Stromal cell of bone marrow (primary cell): Measurements from ENCODE around the gene PPT1.
"Not testable (repeated sequence)": the region's sequence is repeated elsewhere in the genome, so short reads cannot be mapped to it uniquely, and the experiment has no call there.

Experiments
- DNase-seq: peaks from one replicate; pipeline ENCODE4 v3.0.0-alpha.2; 2012; ENCODE audit warnings: low read depth

PPT1 gene

DNA sequence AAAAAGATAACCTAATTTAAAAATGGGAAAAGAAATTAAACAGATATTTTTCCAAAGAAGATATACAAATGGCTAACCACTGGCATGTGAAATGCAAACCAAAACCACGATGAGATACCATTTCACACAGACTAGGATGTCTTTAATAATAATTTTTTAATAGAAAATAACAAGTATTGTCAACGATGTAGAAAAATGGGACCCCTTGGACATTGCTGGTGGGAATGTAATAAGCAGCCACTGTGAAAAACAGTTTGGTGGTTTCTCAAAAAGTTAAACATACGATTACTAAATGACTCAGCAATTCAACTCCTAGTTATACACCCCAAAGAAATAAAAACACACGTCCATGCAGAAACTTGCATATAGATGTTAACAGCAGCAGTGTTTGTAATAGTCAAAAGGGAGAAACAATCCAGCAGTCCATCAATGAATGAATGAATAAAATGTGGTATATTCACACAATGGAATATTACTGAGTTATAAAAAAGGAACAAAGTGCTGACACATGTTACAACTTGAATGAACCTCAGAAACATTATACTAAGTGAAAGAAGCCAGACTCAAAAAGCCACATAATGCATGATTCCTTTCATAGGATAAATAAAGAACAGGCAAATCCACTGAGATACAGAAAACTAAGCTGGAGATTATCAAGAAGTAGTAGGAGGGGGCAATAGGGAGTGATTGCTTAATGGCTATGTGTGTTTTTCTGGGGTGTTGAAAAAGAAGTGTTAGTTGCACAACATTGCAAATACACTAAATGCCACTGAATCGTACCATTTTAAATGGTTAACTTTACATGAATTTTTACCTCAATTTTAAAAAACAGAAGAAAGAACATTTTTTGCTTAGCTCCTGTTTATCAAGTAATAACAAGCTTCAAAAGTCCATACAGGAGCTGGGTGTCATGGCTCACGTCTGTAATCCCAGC, 4.1 kb downstream of the PPT1 start:
- DNase-seq: no peak

DNA sequence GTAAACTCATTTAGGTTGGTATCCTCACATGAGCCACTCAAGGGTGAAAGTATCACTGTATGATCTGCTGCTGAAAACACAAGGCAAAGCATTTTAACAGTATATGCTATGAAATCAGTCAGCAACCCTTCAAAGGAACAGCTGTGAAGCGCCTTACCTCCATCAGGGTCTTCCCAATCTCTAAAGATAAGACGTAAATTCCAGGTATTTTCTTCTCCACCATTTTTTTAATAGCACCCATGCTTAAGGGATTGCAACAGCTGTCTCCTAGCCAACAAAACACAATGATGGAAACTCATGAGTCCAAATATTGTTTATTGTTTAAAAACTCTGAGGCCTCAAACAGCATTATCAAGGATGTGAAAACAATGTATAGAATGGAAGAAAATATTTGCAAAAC, 4.8 kb downstream of the PPT1 start:
- DNase-seq: no peak

DNA sequence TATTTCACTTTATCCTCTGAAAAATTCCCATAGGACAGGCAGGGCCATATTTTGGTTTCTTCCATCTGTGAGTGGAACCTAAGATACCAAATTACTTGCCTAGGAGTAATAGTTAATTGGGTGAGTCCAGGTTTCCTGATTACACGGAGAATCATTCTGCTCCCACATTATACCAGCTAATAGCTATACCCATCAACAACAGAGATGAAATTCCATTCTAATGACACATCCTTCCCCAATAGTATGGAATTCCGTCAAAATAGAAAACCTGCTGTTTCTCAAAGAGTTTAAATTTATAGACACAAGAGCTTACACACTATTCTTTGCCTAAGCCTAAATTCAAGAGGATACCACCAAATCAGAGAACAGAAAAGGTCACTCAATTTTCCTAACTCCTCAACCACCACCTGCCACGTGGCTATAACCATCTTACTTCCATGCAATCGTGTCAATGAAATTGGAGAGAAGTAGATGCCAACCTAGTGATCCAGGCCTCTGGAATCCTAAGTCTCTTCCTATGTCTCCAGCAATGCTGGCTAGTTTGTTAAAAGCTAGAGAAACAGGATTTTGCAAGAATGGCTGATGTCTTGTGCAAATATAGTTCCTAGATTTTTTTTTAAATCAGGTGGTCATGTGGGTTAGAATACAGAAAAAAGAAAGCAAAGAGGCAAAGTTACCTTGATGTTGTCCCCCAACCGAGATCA, 6.2 kb downstream of the PPT1 start:
- DNase-seq: no peak

DNA sequence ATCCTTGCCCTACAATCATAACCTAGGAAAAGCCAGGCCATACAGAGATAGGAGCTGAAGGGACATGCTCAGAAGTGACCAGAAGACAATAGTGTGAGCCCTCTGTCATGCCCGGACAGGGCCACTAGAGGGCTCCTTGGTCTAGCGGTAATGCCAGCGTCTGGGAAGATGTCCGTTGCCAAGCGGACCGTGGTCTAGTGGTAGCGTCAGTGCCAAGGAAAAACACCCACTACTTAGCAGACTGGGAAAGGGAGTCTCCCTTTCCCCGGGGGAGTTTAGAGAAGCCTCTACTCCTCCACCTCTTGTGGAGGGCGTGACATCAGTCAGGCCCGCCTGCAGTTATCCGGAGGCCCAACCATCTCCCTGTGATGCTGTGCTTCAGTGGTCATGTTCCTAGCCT, 12.3 kb downstream of the PPT1 start:
- not testable (repeated sequence) for DNase-seq

DNA sequence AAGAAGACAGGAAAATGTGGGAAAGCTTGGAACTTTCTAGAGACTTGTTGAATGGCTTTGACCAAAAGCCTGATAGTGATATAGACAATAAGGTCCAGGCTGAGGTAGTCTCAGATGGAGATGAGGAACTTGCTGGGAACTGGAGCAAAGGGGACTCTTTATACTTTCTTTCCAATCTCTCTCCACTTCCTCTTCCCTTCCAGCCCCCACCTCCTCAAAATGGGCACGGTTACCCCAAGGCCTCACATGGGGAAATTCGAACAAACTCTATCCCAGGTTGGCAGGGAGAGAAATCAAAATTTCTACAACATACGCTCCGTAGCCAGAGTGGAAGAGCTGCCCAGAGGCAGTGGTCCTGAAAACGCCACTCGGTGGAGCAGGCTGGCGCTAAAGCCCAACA, 15.2 kb downstream of the PPT1 start:
- DNase-seq: no peak

DNA sequence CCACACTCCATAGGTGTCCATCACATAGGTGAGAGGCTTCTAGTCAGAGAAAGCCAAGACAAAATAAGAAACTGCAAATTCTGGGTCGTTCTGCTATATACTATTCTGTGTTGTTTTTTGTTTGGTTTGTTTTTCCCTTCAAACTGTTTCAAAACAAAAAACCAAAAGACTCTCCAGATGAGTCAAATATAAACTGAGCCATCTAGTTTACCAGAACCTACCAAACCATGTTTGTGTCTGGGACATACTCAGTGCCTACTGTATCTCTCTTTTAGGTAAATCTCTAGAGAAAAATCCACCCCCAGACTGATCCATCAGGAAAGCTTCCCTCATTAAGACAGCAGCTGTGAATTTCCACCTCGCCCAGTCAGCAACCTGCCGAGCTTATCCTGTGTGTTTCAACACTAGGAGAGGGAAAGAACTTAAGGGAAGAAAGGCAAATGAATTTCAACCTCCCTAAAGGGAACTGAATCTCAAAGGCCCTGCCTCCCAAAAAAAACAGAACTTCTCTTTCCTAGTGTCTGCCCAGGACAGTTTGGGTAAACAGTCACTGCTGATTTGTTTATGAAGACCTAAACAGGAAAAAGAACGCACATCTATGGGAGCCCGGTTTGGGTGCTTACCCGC, 17.2 kb downstream of the PPT1 start:
- no peak for DNase-seq

DNA sequence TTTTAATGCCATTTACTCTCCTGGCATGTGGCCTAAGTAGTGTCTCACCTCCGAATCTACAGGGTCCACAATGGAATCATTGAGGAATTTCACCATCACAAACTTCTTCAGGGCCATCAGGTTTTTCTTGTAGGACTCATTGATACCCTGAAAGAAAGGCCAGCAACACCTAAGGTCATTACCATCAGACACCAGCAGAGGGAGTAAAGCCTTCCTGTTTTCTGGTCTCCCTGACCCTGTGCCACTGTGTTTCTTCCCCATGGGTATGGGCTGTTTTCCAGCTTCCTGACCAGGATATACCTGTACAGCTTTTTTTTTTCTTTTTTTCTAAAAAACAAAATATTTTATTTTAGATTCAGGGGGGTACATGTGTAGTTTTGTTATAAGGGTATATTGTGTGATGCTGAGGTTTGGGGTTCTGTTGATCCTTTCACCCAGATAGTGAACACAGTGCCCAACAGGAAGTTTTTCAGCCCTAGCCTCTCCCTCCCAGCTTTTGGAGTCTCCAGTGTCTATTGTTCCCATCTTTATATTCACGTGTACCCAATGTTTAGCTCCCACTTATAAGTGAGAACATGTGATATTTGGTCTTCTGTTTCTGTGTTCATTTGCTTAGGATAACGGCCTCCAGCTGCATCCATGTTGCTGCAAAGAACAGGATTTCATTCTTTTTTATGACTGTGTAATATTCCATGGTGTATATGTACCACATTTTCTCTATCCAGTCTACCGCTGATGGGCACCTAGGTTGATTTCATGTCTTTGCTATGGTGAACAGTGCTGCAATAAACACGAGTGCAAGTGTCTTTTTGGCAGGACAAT, 18.3 kb downstream of the PPT1 start:
- peak; percentile 25 for DNase-seq

DNA sequence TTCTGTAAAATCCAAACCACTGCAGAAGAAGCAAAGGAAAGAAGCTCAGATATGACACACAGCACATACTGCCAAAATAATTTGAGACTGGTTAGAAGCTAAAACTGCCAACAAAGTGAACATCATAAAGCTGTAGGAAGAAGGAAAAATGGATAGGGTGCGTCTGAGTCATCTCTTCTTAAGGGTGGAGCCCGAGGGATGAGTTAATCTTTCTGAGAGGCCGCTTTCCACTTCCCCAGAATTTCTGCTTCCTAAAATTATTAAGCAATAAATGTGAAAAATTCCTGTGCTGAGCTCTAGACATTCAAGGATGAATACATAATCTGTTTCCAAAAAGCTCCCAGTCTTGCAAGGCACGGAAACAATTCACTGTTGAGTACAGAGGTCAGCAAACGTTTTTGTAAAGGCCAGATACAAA, 20.1 kb downstream of the PPT1 start:
- peak; percentile 90 for DNase-seq

DNA sequence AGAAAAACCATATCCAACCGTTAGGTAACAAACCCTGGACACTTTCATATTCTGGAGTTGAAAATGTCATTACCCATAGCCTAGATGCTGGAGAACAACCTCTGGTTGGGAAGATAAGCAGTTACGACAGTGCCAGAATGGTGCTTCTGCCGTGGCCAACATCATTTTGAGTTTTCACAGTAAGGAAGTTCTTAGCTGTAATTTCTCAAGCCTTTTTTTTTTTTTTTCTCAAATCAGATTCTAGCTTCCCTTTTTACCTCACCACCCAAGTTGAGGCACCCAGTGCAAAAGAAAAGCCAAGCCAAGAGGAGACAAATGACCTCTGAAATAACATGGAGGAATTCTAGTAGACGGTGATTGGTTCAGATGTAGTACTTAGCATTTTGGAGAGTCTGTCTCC, 21.8 kb downstream of the PPT1 start:
- no peak for DNase-seq

DNA sequence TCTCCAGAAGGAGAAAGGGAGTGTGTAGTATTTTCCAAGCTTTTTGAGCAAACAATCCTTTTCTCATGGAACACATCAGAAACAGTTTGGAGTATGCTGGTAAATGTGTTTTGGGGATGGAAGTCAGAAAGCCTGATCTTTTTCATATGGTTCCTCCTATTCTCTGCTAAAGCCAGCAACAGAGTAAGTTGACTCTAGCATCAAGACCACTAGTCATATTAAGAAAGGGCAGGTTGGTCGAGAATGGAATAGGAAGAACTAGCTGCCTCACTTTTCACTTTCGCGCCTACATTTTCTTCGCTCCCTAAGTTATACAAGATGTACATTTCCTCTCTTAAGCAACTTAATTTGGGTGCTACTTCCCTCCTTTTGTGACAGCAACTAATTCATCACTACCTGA, 24.0 kb downstream of the PPT1 start:
- no peak for DNase-seq

DNA sequence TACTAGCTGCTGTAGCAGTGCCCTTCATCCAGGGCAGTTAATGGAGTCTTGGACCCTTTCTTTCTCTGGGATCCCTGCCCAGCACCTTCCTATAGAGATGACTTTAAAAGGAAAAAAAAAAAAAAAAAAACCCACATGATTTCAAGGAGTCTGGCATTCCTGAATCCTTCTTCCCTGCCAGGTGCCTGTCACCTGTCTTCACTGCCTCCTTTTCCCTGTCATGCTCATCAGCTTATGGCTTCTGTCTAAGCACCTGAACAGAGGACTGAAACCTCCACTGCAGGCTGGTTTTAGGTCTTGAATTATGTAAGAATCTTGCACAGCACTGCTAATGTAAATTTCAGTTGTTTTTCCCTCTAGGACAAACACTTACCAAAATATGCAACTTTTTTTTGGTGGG, 24.9 kb downstream of the PPT1 start:
- DNase-seq: no peak

DNA sequence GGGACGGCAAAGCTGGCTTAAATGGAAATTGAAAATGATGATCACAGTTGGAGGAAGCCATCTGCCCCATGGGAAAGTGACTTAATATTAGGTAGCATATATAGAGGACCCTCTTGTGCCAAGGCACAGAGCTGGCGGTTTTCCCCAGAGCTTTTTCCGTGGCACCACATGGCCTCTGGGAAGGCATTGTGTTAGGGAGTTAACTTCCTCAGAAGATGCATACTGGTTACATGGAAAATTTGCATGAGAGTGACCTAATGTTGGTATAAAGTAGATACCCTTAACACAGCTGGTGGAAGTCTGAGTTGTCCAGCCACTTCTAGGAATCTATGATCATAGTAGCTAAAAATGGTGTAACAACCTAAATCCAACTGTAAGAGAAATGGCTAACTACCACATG, 29.2 kb downstream of the PPT1 start:
- DNase-seq: no peak

DNA sequence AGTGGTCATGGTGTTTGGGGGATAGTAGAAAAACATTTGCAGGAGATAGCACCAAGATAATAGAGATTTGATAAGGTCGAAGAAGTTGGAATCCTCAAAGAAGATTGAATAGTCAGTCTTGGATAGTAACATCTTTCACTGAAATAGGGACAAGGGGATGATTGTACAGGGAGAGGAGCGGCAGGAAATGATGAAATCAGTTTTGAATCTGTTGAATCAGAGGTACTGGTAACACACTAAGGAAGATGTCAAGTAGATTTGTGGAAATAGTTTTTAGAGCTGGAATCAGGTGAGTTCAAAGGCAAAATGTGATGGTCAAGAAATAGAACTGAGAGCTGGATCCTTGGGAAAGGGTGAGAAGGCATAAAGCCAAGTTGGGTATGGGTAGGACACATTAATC, 30.0 kb downstream of the PPT1 start:
- DNase-seq: no peak

DNA sequence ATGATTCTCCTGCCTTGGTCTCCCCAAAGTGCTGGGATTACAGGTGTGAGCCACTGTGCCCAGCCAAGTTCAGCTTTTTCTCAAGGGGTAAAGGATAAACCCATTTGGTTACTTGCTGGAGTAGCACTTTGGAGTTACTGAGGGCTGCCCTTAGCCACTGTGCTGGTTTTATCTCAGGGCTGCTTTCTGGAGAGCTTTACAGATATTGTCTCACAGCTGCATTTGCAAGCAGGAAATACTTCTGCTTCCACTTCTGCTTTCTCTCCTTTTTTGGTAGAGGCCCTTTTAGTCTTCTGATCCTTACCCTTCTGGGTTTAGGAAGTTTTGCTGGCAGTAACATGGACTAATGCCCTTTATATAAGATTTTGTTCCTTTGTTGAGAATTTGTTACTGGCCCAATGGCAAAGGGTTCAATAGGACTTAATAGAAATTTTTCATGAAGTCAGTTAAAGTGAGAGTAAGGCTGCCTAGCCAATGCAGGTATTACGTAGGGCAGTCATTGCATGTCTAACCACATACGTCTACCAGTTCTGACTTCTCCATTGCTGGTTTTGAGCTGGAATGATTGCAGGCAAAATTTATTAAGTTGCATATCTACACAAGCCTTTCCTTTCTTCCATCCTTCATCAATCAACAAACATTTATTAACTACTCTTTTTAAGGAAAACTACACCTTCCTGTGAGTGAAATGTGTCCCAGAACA, 32.1 kb downstream of the PPT1 start:
- DNase-seq: no peak

DNA sequence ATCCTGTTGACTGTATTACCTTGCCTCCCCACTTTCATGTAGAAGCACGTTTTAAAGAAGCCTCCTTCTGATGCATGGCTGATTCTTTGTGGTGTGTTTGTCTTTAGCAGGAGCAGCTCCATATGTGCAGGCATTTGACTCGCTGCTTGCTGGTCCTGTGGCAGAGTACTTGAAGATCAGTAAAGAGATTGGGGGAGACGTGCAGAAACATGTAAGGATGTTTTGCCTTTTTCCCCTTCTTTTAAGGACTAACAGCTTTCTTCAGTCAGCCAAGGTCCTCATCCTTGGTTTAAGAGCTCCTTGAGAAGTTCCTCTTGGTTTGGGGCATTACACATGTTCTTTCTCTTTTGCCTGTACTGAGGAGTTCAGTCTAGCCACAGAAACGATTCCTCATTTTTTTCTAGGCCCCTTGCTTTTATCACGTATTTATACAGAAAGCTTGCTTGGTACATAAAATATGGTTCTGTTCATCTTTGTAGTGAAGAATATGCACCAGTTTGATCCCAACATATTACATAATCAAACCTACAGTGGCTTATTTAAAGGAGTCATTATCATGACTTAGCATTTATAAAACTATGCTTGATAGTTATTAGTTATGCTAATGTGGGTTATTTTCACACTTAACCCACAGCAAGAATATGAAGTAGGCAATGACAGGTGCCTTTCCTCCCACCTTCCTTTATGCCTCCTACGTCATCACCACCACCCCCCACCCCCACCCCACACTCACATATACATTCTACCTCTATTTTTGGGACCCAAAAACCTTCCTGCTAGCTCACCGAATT, 36.9 kb downstream of the PPT1 start:
- no peak for DNase-seq

DNA sequence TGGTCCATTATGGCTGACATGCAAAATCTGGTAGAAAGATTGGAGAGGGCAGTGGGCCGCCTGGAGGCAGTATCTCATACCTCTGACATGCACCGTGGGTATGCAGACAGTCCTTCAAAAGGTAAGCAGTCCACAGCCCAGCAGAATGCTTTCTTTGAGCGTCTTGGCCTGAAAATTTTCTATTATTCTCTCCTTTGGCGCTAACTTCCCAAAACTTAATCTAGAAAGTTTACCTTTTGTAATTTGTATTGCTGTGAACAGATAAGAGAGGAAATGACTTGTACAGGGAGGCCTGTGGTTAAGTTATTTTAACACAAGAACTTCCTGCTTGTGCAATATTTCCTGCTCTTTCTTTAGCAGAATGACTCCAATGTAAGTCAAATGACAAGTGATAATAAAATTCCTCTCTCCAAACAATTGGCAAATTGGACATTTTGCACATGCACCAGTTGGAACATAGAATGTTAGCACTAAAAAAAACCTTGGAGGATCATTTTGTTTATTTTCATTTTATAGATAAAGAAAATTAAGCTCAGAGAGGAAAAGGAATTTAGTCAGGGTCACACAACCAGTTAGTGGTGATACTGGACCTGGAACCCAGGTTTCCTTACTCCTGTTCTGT, 37.6 kb downstream of the PPT1 start:
- DNase-seq: no peak

DNA sequence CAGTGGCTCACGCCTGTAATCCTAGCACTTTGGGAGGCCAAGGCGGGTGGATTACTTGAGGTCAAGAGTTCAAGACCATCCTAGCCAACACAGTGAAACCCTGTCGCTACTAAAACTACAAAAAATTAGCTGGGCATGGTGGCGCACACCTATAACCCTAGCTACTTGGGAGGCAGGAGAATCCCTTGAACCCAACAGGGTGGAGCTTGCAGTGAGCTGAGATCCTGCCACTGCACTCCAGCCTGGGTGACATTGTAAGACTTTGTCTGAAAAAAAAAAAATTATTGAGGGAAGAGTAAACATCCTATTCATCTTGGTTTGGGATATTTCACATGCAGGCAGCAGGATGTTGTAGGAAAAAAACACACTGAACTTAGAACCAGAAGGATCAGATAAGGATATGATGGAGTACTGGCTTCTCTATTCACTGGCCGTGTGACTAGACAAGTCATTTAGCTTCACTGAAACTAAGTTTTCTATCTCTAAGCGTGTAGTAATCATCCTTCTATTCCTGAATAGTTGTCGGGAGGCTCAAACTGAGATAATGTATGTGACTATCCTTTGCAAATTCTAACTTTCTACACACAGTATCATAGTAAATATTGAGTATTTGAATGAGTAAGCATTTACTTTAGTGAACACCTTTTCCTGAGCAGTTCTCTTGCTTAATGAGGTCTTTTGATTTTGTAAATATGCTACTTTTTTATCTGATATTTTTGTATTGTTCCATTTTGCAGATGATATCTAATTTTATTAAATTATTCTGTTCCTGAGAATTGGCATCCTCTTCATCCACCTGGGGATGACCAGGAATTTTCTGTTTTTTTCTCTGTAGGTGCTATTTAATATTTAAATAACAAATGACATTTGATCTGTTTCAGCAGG, 38.4 kb downstream of the PPT1 start:
- DNase-seq: no peak

DNA sequence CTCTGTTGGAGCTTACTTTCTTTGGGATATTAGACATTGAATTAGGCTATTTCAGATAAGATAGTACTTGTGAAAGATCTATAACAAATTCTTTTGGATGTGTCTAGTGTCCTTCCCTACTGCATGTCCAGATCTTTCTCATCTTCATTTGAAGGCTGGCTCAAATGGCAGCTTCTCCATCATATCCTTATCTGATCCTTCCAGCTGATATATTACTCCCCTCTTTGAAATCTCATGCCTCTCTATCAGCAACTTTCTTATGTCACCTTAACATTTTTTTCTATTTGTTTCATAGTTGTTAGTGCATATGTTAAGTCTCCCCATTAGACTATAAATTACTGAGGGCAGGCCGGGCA, 39.0 kb downstream of the PPT1 start:
- no peak for DNase-seq

DNA sequence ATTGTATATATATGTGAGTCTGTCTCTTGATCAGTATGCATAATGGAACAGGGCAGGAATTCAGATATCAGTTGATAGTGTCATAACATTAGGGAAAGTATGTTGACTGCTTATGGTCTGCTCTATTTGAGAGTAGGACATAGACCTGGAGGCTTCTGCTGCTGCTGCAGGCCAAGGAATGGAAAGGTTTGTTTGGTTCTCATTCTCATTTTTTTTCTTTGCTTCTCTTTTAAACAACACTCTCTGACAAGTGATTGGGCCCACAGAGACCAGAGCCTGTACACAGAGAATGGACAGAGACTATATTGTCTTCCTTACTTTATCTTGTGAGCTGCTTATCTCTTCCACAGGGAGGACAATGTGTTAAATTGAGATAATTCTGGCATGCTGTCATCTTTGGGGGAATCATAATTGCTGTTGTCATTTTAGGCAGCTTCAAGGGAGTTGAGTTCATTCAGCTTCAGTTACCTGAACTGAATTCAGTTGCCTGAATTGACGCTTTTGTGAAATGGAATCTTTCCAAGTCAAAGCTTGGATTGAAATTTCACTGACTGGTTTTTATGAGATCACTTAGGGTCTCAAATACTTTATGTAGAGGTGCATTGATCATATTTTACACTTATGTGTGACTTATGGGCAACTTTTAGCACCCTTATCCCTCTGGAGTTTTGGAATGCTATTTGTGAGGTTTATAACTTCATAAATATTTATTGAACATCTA, 39.6 kb downstream of the PPT1 start:
- DNase-seq: no peak
